ENCODE data around the gene TBCE. TPM values are rescaled to one million over a fixed set of nuclear protein-coding genes. Genes with fewer than 3 reads are reported as not detected.
"Not testable (repeated sequence)": the region's sequence is repeated elsewhere in the genome, so short reads cannot be mapped to it uniquely, and the experiment has no call there.

The TBCE gene
- polyA plus RNA-seq, 3 donors: 39.9 to 57.7 (median 55.4) TPM

- no peak for DNase-seq (ENCODE audit: extremely low read depth in 1 of 11, low read depth in 9 of 11, low spot score in 4 of 11)
Observed at GRCh38 chr1:235426680-235427079, 59.5 kb downstream of the TBCE start.

GRCh38 chr1:235427447-235427846 lies 60.2 kb downstream of the TBCE start:
- no peak for DNase-seq (ENCODE audit: extremely low read depth in 1 of 11, low read depth in 9 of 11, low spot score in 4 of 11)

- no peak for DNase-seq (ENCODE audit: extremely low read depth in 1 of 11, low read depth in 9 of 11, low spot score in 4 of 11)
Observed at GRCh38 chr1:235429143-235429542, 61.9 kb downstream of the TBCE start.

GRCh38 chr1:235430991-235431390 lies 63.8 kb downstream of the TBCE start:
- DNase-seq (ENCODE audit: extremely low read depth in 1 of 11, low read depth in 9 of 11, low spot score in 4 of 11): no peak

- DNase-seq (ENCODE audit: extremely low read depth in 1 of 11, low read depth in 9 of 11, low spot score in 4 of 11): no peak
Observed at GRCh38 chr1:235434001-235434400, 66.8 kb downstream of the TBCE start.

- DNase-seq (ENCODE audit: extremely low read depth in 1 of 11, low read depth in 9 of 11, low spot score in 4 of 11): no peak
Observed at GRCh38 chr1:235441159-235441685, 74.0 kb downstream of the TBCE start.

- DNase-seq (ENCODE audit: extremely low read depth in 1 of 11, low read depth in 9 of 11, low spot score in 4 of 11): no peak
Observed at GRCh38 chr1:235442788-235443429, 75.7 kb downstream of the TBCE start.

GRCh38 chr1:235448616-235449015 lies 81.4 kb downstream of the TBCE start:
- DNase-seq (ENCODE audit: extremely low read depth in 1 of 11, low read depth in 9 of 11, low spot score in 4 of 11): no peak

GRCh38 chr1:235450433-235450832 lies 83.2 kb downstream of the TBCE start:
- DNase-seq (ENCODE audit: extremely low read depth in 1 of 11, low read depth in 9 of 11, low spot score in 4 of 11): no peak

- no peak for DNase-seq (ENCODE audit: extremely low read depth in 1 of 11, low read depth in 9 of 11, low spot score in 4 of 11)
Observed at GRCh38 chr1:235450886-235451483, 83.8 kb downstream of the TBCE start.

GRCh38 chr1:235454021-235454420 lies 86.8 kb downstream of the TBCE start:
- no peak for DNase-seq (ENCODE audit: extremely low read depth in 1 of 11, low read depth in 9 of 11, low spot score in 4 of 11)

GRCh38 chr1:235455097-235455496 lies 87.9 kb downstream of the TBCE start:
- DNase-seq (ENCODE audit: extremely low read depth in 1 of 11, low read depth in 9 of 11, low spot score in 4 of 11): no peak

- DNase-seq (ENCODE audit: extremely low read depth in 1 of 11, low read depth in 9 of 11, low spot score in 4 of 11): no peak
Observed at GRCh38 chr1:235455823-235456222, 88.6 kb downstream of the TBCE start.

GRCh38 chr1:235457856-235458255 lies 90.6 kb downstream of the TBCE start:
- DNase-seq (ENCODE audit: extremely low read depth in 1 of 11, low read depth in 9 of 11, low spot score in 4 of 11): not testable (repeated sequence)

GRCh38 chr1:235460770-235461169 lies 93.5 kb downstream of the TBCE start:
- no peak for DNase-seq (ENCODE audit: extremely low read depth in 1 of 11, low read depth in 9 of 11, low spot score in 4 of 11)

- DNase-seq (ENCODE audit: extremely low read depth in 1 of 11, low read depth in 9 of 11, low spot score in 4 of 11): no peak
Observed at GRCh38 chr1:235461954-235462353, 94.7 kb downstream of the TBCE start.

- DNase-seq (ENCODE audit: extremely low read depth in 1 of 11, low read depth in 9 of 11, low spot score in 4 of 11): not testable (repeated sequence)
Observed at GRCh38 chr1:235462832-235463231, 95.6 kb downstream of the TBCE start.

- no peak for DNase-seq (ENCODE audit: extremely low read depth in 1 of 11, low read depth in 9 of 11, low spot score in 4 of 11)
Observed at GRCh38 chr1:235465066-235465465, 97.8 kb downstream of the TBCE start.

GRCh38 chr1:235468004-235468403 lies 100.8 kb downstream of the TBCE start:
- peak in 4 of 11 donors; percentile 5 to 21 (median 7) for DNase-seq (ENCODE audit: extremely low read depth in 1 of 11, low read depth in 9 of 11, low spot score in 4 of 11)

GRCh38 chr1:235468970-235469369 lies 101.7 kb downstream of the TBCE start:
- DNase-seq (ENCODE audit: extremely low read depth in 1 of 11, low read depth in 9 of 11, low spot score in 4 of 11): no peak

- not testable (repeated sequence) for DNase-seq (ENCODE audit: extremely low read depth in 1 of 11, low read depth in 9 of 11, low spot score in 4 of 11)
Observed at GRCh38 chr1:235469897-235470296, 102.7 kb downstream of the TBCE start.
